T-helper 2 cell treated with Interferon-gamma antibody and Interleukin-4, amounts not matched to agents 5 μg/mL and 100 μg/mL, for 36 hours (primary cell): ENCODE data around the gene PLXNC1.
A peak's percentile ranks its signal among the peaks of the same experiment; 100 is the strongest.

Experiments
- DNase-seq: peaks from one replicate; pipeline ENCODE4 v3.0.0; 2021; ENCODE audit warnings: low spot score
- H3K27ac Mint-ChIP-seq: one replicate; pipeline ENCODE4 v1.8.0; 2021; ENCODE audit warnings: mild to moderate bottlenecking, mixed read lengths
- H3K27me3 Mint-ChIP-seq: one replicate; pipeline ENCODE4 v1.8.0; 2021; ENCODE audit warnings: low read depth, mixed read lengths
- H3K36me3 Mint-ChIP-seq: one replicate; pipeline ENCODE4 v1.8.0; 2021; ENCODE audit warnings: low read depth, mixed read lengths
- H3K4me1 Mint-ChIP-seq: one replicate; pipeline ENCODE4 v1.8.0; 2021; ENCODE audit warnings: low read depth, mixed read lengths
- H3K4me3 Mint-ChIP-seq: one replicate; pipeline ENCODE4 v1.8.0; 2022; ENCODE audit warnings: mild to moderate bottlenecking, moderate library complexity, mixed read lengths
- H3K9me3 Mint-ChIP-seq: one replicate; pipeline ENCODE4 v1.8.0; 2021; ENCODE audit warnings: mixed read lengths

PLXNC1 gene

GRCh38 chr12:94263905-94264561, 115.7 kb downstream of the PLXNC1 start:
- Mint-ChIP-seq H3K27me3 (no peaks in the 10 kb centered on the region), H3K4me1 (peaks cover 46% of the 10 kb centered on the region), H3K9me3 (no peaks in the 10 kb centered on the region), H3K36me3 (peaks cover 70% of the 10 kb centered on the region), H3K27ac (no peak overlapping the region), H3K4me3 (peak overlapping the region; percentile 88)
- DNase-seq = no peak

DNA sequence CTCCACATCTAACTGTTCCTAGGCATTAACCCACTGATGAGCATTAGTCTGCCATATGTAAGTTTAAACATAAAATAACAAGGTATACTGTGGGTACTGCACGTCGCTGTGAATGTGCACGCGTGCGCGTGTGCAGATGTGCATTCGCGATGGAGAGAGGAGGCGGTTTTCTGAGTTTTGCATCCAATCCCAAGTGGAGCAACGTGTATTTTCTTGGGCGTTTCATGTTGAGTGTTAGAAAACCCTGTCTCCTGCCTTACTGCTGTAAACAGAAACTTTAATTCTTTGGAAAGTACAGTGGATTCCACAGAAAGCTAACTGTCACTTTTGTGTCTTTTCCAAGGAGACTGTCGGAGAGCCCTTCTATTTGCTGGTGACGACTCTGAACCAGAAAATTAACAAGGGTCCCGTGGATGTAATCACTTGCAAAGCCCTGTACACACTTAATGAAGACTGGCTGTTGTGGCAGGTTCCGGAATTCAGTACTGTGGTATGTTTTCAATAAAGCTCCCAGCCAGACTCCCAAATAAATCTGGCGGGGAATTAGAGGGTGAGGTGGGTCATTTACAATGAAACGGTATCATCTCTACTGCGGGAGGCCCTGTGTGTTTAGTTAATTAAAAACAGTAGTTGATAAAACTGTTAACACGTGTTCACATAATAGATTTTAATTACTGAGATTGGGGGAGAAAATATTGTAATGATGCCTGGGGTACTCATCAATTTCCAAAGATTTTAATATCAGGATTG, 116.5 kb downstream of the PLXNC1 start:
- Mint-ChIP-seq H3K9me3 (no peaks in the 10 kb centered on the region), H3K36me3 (peaks cover 74% of the 10 kb centered on the region), H3K4me3 (no peak overlapping the region), H3K27ac (no peak overlapping the region), H3K27me3 (no peaks in the 10 kb centered on the region), H3K4me1 (peaks cover 55% of the 10 kb centered on the region)
- no peak for DNase-seq

- Mint-ChIP-seq H3K4me1 (peaks cover 60% of the 10 kb centered on the region), H3K36me3 (peaks cover 71% of the 10 kb centered on the region), H3K4me3 (no peak overlapping the region), H3K27me3 (no peaks in the 10 kb centered on the region), H3K27ac (no peak overlapping the region), H3K9me3 (no peaks in the 10 kb centered on the region)
- DNase-seq = no peak
Measured at GRCh38 chr12:94265539-94265938, 117.2 kb downstream of the PLXNC1 start.

GRCh38 chr12:94265966-94266745, 117.8 kb downstream of the PLXNC1 start:
- Mint-ChIP-seq H3K27me3 (no peaks in the 10 kb centered on the region), H3K4me3 (no peak overlapping the region), H3K36me3 (peaks cover 66% of the 10 kb centered on the region), H3K27ac (no peak overlapping the region), H3K4me1 (peaks cover 64% of the 10 kb centered on the region), H3K9me3 (no peaks in the 10 kb centered on the region)
- no peak for DNase-seq

DNA sequence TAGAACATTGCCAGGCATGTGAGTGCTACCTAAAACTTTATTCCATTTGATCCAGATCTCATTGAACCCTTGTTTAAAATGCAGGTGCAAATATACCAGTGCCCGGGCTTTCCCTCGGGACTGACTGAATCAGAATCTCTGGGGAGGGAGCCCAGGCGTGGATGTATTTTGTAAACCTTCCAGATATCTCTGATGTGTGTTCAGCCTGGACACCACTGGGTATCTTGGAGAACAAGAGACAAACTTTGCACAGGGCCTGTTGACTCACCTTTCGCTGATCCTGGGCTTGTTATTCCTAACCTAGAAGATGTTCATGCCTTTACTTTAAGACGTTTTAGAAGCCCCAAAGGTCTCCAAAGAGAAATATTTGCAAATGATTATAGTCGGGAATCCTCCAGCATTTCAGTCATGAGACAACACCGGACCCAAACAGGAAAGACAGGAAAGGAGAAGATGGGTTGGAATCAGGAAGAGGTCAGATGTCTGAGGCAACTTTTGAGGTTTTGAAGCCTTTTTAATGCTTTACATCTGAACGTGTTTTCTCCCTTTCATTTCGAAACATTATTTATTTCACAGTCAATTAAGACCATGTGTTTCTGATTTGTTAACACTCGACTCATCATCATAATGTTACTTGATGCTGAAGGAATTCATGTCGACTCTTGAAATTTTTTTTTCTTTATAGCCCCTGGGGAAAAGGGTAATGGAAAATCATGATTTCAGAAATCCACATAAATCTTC, 118.6 kb downstream of the PLXNC1 start:
- no peak overlapping the region for H3K27ac Mint-ChIP-seq
- no peaks in the 10 kb centered on the region for H3K27me3 Mint-ChIP-seq
- peaks cover 69% of the 10 kb centered on the region for H3K36me3 Mint-ChIP-seq
- DNase-seq = no peak
- peaks cover 65% of the 10 kb centered on the region for H3K4me1 Mint-ChIP-seq
- H3K4me3 Mint-ChIP-seq = no peak overlapping the region
- no peaks in the 10 kb centered on the region for H3K9me3 Mint-ChIP-seq

DNA sequence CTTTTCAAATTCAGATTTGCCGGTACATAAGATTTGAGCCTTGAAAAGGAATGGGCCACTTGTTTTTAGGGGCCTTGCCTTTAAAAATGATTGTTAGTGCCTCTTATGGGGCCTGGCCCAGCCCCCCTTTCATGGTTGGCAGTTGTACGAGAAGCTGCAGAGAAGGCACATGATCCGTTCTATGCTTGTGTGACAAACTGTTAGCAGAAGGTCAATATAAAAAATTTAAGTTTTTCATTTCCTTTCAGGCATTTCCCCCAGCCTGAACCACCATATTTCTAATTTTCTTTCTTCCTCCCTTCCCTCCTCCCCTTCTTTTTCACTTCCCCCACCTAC, 119.1 kb downstream of the PLXNC1 start:
- Mint-ChIP-seq H3K4me1 (peaks cover 60% of the 10 kb centered on the region), H3K27ac (no peak overlapping the region), H3K9me3 (no peaks in the 10 kb centered on the region), H3K36me3 (peaks cover 71% of the 10 kb centered on the region), H3K27me3 (no peaks in the 10 kb centered on the region), H3K4me3 (no peak overlapping the region)
- no peak for DNase-seq

GRCh38 chr12:94267921-94268471, 119.6 kb downstream of the PLXNC1 start:
- Mint-ChIP-seq H3K4me3 (no peak overlapping the region), H3K9me3 (no peaks in the 10 kb centered on the region), H3K27ac (no peak overlapping the region), H3K27me3 (no peaks in the 10 kb centered on the region), H3K4me1 (peaks cover 55% of the 10 kb centered on the region), H3K36me3 (peaks cover 72% of the 10 kb centered on the region)
- no peak for DNase-seq

DNA sequence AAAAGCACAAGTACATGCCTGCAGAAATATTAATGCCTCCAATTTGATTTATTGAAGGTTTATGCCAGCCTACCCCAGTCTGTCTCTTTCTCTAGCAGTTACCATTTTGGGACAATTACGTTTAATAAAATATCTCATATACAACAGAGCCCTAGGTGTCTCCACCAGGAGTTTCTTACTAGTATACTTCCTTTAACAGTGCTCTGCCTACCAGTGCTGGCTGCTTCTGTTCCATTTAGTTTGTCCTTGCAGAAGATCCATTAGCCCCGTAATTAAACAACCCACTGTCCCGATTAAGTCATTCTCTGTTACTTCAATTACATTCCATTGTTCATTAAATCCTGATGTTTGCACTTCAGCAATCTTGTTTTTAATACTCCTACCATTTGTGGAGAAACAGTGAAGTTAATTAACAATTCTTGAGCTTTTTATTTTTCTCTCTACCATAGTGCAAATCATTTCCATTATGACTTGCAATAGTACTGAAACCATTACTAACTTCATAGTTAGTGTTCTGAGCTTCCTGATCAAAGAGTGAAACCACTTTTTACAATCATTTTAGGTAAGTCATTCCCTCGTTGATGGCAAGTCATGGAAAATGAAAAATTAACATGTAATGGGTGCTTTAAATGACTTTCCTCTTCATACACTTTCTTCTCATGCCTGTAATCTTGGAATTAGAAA, 121.1 kb downstream of the PLXNC1 start:
- H3K9me3 Mint-ChIP-seq = no peaks in the 10 kb centered on the region
- H3K27ac Mint-ChIP-seq = peak overlapping the region; percentile 60
- DNase-seq = no peak
- peak overlapping the region; percentile 53 for H3K4me3 Mint-ChIP-seq
- H3K36me3 Mint-ChIP-seq = peaks cover 64% of the 10 kb centered on the region
- no peaks in the 10 kb centered on the region for H3K27me3 Mint-ChIP-seq
- H3K4me1 Mint-ChIP-seq = peaks cover 43% of the 10 kb centered on the region

DNA sequence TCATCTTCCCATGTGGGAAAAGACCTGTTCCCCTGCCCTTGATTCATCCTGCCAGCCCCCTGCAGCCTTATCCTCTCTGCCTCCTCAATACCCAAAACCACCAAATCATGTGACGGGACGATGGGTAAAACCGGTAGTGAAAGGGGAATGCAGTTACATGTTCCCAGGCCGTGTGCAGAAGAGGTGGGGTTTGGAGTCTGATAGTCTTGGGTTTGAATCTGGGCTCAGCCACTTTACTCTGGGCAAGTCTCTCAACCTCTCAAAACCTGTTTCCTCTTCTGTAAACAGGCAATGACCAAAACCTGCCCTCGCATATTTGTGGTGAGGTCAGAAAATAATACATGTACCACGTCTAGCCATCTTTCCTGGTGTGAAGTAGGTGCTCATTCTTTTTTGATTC, 123.0 kb downstream of the PLXNC1 start:
- H3K4me3 Mint-ChIP-seq = no peak overlapping the region
- no peaks in the 10 kb centered on the region for H3K27me3 Mint-ChIP-seq
- H3K9me3 Mint-ChIP-seq = no peaks in the 10 kb centered on the region
- no peak overlapping the region for H3K27ac Mint-ChIP-seq
- H3K36me3 Mint-ChIP-seq = peaks cover 48% of the 10 kb centered on the region
- H3K4me1 Mint-ChIP-seq = peaks cover 41% of the 10 kb centered on the region
- no peak for DNase-seq

DNA sequence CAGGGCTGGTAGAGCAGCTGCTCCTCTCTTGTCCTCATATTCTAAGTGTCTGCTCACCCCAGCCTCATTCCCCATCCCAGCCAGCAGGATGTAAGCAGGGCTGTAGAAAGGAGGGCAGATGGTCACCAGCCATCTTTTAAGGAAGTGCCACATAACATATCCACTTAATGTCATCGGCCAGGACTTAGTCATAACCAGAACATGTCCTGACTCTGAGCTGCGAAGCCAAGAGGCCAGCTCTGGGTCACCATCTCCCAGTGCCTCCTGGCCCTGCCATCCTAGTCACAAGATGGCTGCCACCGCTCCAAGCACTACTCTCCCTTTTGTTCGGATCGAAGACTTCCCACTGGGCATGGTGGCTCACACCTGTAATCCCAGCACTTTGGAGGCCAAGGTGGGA, 123.9 kb downstream of the PLXNC1 start:
- peaks cover 41% of the 10 kb centered on the region for H3K36me3 Mint-ChIP-seq
- no peak for DNase-seq
- H3K27ac Mint-ChIP-seq = no peak overlapping the region
- no peak overlapping the region for H3K4me3 Mint-ChIP-seq
- no peaks in the 10 kb centered on the region for H3K9me3 Mint-ChIP-seq
- H3K27me3 Mint-ChIP-seq = no peaks in the 10 kb centered on the region
- H3K4me1 Mint-ChIP-seq = peaks cover 34% of the 10 kb centered on the region

DNA sequence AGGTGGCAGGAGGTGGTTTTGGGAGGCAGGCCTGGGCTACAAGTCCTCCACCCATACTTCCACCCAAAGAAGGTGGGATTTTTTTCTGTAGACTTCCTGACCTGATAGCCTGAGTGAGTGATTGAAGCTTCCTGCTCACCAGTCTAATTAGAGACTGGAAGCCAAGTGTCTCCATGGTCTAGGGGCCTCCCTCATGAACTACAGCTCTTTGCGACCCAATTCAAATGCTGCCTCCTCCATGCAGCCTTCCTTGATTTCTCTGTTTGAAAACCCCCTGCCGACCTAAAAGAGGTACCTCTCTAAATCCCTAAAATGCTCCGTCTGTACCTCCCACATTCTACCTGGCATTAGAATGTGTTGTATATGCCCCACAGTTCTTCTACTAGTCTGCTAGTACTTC, 124.9 kb downstream of the PLXNC1 start:
- no peak for DNase-seq
- Mint-ChIP-seq H3K27ac (no peak overlapping the region), H3K36me3 (peaks cover 32% of the 10 kb centered on the region)

DNA sequence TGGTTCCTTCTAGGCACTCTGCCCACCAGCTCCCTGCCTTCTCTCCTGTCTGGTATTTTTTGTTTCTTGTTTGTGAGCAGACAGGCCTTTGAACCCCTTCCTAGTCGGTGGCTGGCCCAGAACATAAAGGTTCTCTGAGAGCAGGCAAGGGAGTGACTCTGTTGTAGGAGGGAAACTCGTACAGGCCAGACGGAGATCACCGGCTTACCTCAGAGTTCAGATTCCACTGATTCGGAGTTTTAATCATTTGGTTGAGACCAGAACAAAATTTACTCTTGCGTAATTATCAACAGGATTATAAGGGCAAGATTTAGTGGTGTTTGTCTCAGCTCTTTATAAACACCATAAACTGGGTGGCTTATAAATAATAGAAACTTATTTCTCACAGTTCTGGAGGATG, 128.3 kb downstream of the PLXNC1 start:
- Mint-ChIP-seq H3K4me1 (peaks cover 3% of the 10 kb centered on the region), H3K4me3 (no peak overlapping the region), H3K9me3 (no peaks in the 10 kb centered on the region), H3K27me3 (no peaks in the 10 kb centered on the region), H3K36me3 (peaks cover 22% of the 10 kb centered on the region), H3K27ac (no peak overlapping the region)
- DNase-seq = no peak

More for the DNA sequence above, 124.9 kb downstream of the PLXNC1 start:
- H3K4me1 Mint-ChIP-seq = peaks cover 28% of the 10 kb centered on the region
- H3K27me3 Mint-ChIP-seq = no peaks in the 10 kb centered on the region
- H3K9me3 Mint-ChIP-seq = no peaks in the 10 kb centered on the region
- no peak overlapping the region for H3K4me3 Mint-ChIP-seq

- no peaks in the 10 kb centered on the region for H3K9me3 Mint-ChIP-seq
- no peak for DNase-seq
- peaks cover 23% of the 10 kb centered on the region for H3K36me3 Mint-ChIP-seq
- H3K27ac Mint-ChIP-seq = no peak overlapping the region
- H3K27me3 Mint-ChIP-seq = no peaks in the 10 kb centered on the region
- H3K4me1 Mint-ChIP-seq = peaks cover 9% of the 10 kb centered on the region
- H3K4me3 Mint-ChIP-seq = no peak overlapping the region
Measured at GRCh38 chr12:94277426-94278000, 129.1 kb downstream of the PLXNC1 start.
